HG02852 (cell line): ENCODE data around the gene VKORC1.

ENCODE experiments used
- ATAC-seq: cut with Tn5 transposase; IDR thresholded peaks from one replicate; pipeline ENCODE4 v1.9.1; 2021; ENCODE audit warnings: mild to moderate bottlenecking, moderate library complexity; ENCODE audit not compliant: unreplicated experiment

Gene VKORC1

GRCh38 chr16:31130899-31131298, 36.3 kb upstream of the VKORC1 start:
- ATAC-seq: no peak

- no peak for ATAC-seq
These were observed 35.8 kb upstream of the VKORC1 start for GRCh38 chr16:31130336-31130891.

GRCh38 chr16:31129568-31130335, 35.2 kb upstream of the VKORC1 start:
- ATAC-seq: no peak

GRCh38 chr16:31128711-31129567, 34.3 kb upstream of the VKORC1 start:
- ATAC-seq: no peak

- ATAC-seq: no peak
These were observed 32.6 kb upstream of the VKORC1 start for GRCh38 chr16:31127182-31127581.

GRCh38 chr16:31125844-31126243, 31.2 kb upstream of the VKORC1 start:
- ATAC-seq: no peak

GRCh38 chr16:31120129-31120528, 25.5 kb upstream of the VKORC1 start:
- no peak for ATAC-seq

GRCh38 chr16:31118223-31119155, 23.9 kb upstream of the VKORC1 start:
- ATAC-seq: no peak

GRCh38 chr16:31117384-31118222, 23.0 kb upstream of the VKORC1 start, which contains the start of gene KAT8:
TSS of gene KAT8 (plus strand) at chr16:31117664. CDS start at chr16:31117682, 18 bp downstream.
- ATAC-seq: peak; percentile 90

- no peak for ATAC-seq
These were observed 19.9 kb upstream of the VKORC1 start for GRCh38 chr16:31114468-31114867.

GRCh38 chr16:31113121-31114120, 18.8 kb upstream of the VKORC1 start:
- no peak for ATAC-seq

GRCh38 chr16:31112711-31113110, 18.1 kb upstream of the VKORC1 start:
- no peak for ATAC-seq

- no peak for ATAC-seq
These were observed 17.4 kb upstream of the VKORC1 start for GRCh38 chr16:31111881-31112466.

- no peak for ATAC-seq
These were observed 15.8 kb upstream of the VKORC1 start for GRCh38 chr16:31110106-31111034.

GRCh38 chr16:31109622-31110021, 15.0 kb upstream of the VKORC1 start:
- no peak for ATAC-seq

- no peak for ATAC-seq
These were observed 14.4 kb upstream of the VKORC1 start for GRCh38 chr16:31108794-31109558.
